NCI-H2081 treated with DMSO at 0.1 percent for 48 hours (cell line): Measurements from ENCODE around the gene ARHGEF10L.
"Not testable (repeated sequence)": the region's sequence is repeated elsewhere in the genome, so short reads cannot be mapped to it uniquely, and the experiment has no call there.

Experiments used
- DNase-seq: peaks from one replicate; lab custom pipeline; 2025; lab: John Stamatoyannopoulos, UW

ARHGEF10L gene

GRCh38 chr1:17539477-17540254, at the start of gene ARHGEF10L:
Gene ARHGEF10L (plus strand): TSS chr1:17539698. CDS start chr1:17580596, 40,898 bp downstream.
- DNase-seq, result no peak

- DNase-seq, result not testable (repeated sequence)
Measured at GRCh38 chr1:17489768-17490417, 49.6 kb upstream of the ARHGEF10L start.

- not testable (repeated sequence) for DNase-seq
Measured at GRCh38 chr1:17490667-17491066, 48.8 kb upstream of the ARHGEF10L start.

GRCh38 chr1:17494114-17494729, 45.3 kb upstream of the ARHGEF10L start:
- DNase-seq, result no peak

DNA sequence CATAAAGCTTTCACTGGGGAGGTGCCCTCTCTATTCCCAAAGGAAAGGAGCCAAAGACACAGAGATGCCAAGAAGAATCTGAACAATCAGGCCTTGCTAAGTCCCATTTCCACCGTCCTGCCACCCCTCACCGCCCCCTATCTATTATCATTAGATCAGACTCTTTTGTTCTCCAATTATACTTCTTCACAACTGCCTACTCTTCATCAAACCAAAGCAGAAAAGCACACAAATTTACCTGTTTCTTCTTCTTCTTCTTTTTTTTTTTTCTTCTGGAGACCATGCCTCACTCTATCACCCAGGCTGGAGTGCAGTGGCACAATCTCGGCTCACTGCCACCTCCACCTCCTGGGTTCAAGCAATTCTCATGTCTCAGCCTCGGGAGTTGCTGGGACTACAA, 43.1 kb upstream of the ARHGEF10L start:
- no peak for DNase-seq

GRCh38 chr1:17498214-17498613, 41.3 kb upstream of the ARHGEF10L start:
- no peak for DNase-seq

DNA sequence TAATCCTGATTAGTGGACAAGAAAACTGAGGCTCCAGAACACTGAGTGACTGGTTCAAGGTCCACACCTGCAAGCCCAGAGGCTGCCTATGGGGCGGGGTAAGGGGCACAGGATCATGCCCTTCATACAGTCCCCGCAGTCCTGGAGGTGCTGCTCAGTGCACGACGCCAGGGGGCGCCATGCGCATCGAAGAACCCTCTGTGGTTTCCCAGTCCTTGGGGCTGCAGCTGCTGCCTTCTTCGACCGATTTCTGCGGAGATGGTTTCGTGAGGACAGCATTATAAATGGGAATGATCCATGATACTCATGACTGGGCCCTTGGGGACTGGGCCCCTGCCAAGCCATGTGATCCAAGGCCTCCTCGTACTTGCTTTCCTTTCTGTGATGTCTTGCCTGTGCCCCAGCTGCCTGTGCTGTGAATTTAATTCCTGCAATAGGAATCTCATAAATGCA, 37.1 kb upstream of the ARHGEF10L start:
- no peak for DNase-seq

GRCh38 chr1:17503146-17503545, 36.4 kb upstream of the ARHGEF10L start:
- DNase-seq, result no peak

DNA sequence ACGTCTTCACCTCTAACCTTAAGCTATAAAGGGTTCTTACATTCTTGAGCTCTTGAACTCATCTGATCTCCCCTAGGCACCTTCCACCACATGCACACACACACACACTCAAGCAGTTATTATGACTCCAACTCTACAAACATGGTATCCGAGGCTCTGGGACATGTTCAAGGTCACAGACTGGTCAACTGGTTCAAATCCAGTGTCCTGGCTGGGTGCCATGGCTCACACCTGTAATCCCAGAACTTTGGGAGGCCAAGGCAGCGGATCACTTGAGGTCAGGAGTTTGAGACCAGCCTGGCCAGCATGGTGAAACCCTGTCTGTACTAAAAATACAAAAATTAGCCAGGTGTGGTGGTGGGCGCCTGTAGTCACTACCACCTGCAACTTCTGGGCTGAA, 32.3 kb upstream of the ARHGEF10L start:
- DNase-seq, result not testable (repeated sequence)

DNA sequence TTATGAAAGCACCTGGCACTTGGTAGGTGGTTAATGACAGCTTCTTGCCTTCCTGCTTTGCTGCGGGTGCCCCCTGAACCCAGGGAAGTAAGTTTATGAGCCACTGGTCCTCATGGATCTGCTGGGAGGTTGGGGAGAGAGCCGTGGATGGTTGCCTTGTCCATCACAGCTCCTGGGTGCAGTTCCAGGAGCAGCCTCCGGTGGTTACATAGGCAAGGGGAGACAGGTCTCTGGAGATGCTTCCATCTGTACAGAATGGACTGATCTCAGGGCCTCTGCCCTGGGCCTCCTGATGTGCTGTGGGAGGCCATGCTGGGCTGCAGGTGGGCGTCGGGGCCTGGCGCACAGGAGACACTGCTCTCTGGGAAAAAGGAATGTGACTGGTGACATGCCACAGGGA, 31.6 kb upstream of the ARHGEF10L start:
- no peak for DNase-seq

GRCh38 chr1:17509363-17509762, 30.1 kb upstream of the ARHGEF10L start:
- DNase-seq, result no peak

GRCh38 chr1:17510138-17510537, 29.4 kb upstream of the ARHGEF10L start:
- DNase-seq, result no peak

DNA sequence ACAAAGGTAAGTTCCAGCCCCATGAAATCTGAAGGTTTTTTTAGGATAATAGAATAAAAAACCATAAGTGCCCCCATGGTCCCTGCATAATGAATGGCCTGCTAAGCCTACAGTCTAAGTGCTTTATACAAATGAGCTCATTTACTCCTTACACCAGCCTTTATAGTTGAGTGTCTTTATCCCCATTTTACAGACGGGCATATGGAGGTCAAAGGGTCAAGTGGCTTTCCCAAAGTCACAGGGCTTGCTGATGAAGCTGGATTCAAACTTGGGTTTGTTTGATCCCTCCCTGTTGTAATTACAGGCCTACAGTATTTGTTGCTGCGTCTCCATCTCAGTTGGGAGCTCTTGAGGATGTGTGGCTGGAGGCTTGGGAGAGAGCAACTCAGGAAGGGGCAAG, 28.3 kb upstream of the ARHGEF10L start:
- DNase-seq, result no peak

- no peak for DNase-seq
Measured at GRCh38 chr1:17513131-17513530, 26.4 kb upstream of the ARHGEF10L start.

DNA sequence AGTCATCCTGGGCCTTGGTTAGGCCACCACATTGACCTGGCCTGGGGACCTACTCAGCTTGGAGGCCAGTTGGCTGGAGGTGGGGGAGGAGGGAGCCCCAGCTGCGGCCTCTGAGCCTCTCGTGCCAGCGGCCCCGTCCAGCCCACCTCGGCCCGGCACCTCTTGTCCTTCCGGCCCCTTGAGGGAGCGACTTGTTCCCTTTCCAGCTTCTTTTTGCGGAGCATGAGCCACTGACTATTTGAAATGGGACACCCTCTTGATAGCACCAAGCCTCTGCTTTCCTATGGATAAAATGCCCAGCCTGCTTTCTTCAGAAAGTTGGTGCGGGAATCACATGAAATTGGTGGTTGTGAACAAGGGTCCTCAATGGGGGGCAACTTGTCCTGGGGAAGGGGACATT, 24.7 kb upstream of the ARHGEF10L start:
- DNase-seq, result no peak

GRCh38 chr1:17515902-17516301, 23.6 kb upstream of the ARHGEF10L start:
- DNase-seq, result no peak

DNA sequence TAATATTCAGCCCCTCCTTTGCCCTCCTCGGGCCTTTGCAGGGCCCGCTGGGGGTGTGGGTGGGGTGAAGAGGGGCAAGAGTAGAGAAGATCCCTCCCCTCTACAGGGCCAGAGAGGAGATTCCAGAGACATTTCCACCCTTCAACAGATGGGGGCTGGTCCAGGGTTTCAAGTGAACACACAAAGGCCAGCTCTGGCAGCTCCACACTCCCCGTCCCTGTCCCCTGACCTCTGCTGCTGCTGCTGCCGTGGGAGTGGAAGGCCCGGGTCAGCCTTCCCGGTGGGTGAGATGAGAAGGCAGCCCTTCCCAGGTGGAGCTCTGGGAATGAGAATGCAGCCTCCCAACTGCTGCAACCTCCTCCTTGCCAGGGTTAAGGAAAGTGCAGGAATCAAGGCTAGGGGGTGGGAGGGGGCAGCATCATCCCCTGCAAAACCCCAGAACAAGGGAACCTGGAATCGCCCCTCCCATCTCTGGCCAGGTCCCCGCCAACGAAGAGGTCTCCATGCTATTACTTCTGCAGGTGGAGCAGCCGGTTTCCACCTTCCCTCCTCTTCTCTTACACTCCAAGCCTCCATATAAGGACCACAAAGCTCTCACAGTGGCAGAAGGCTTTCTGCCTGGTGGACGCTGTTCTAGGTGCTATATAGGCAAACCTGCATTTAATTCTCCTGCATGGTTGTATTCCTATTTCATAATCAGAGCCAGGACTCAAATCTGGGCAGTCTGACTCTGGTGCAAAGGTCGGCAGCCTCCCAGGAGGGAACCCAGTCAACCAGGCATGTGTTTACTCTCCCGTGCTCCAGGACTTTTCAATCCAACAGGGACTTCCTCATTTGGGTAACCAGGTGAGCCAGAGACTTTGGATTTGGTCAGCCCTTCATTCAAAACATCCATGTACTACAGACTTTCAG, 22.9 kb upstream of the ARHGEF10L start:
- DNase-seq, result no peak

DNA sequence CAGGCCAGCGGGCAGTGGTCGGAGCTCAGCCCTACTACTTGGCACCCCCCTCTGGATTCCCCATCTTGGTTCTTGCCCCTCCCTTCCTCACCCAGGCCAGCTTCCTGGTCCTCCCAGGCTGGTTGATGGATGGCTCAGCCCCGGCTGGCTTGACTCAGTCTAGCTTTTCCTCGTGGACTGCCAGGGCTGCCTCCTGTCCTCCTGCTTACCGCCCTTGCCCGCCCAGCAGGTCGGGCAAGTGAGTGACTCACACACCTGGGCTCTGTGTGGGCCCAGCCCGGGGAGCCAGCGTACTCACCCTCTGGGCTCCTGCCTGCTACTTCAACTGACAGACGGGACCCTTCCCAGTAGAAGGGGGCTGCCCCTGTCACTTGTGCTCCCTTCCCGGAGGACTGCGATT, 19.5 kb upstream of the ARHGEF10L start:
- DNase-seq, result no peak

GRCh38 chr1:17520473-17521319, 18.8 kb upstream of the ARHGEF10L start:
- DNase-seq, result no peak

GRCh38 chr1:17521946-17522612, 17.4 kb upstream of the ARHGEF10L start:
- DNase-seq, result no peak
